HepG2 (cell line): Measurements from ENCODE around the gene FIS1. TPM values are rescaled to one million over a fixed set of nuclear protein-coding genes. Genes with fewer than 3 reads are reported as not detected.
A peak's percentile ranks its signal among the peaks of the same experiment; 100 is the strongest.

Experiments
- BCL3 ChIP-seq: sonication (generic); formaldehyde crosslinking; IDR thresholded peaks from 2 replicates; pipeline ENCODE4 v1.5.1; 2020; ENCODE audit warnings: mild to moderate bottlenecking, missing genetic modification reagents, moderate library complexity
- CHCHD3 ChIP-seq: sonication (generic); formaldehyde crosslinking; IDR thresholded peaks from 2 replicates; pipeline ENCODE4 v1.8.0; 2022; ENCODE audit warnings: mild to moderate bottlenecking, missing genetic modification reagents, moderate library complexity
- GTF2F1 ChIP-seq: fragments of 150-350 bp; IDR thresholded peaks from 2 replicates; pipeline ENCODE4 v1.6.1; 2014; ENCODE audit warnings: low read length
- IRF1 ChIP-seq: sonication (generic); formaldehyde crosslinking; IDR thresholded peaks from 2 replicates; pipeline ENCODE4 v1.4.0; 2020; ENCODE audit warnings: low read depth, mild to moderate bottlenecking, missing genetic modification reagents
- NR3C1 ChIP-seq: sonication (generic); formaldehyde crosslinking; IDR thresholded peaks from 2 replicates; pipeline ENCODE4 v1.4.0; 2020; ENCODE audit warnings: missing genetic modification reagents
- PCBP1 ChIP-seq: fragments of 200-400 bp; formaldehyde crosslinking; IDR thresholded peaks from 2 replicates; pipeline ENCODE4 v1.6.1; 2017; ENCODE audit warnings: mild to moderate bottlenecking, low read depth, low read length, borderline replicate concordance
- SAFB2 ChIP-seq: sonication (generic); formaldehyde crosslinking; IDR thresholded peaks from 2 replicates; pipeline ENCODE4 v1.5.1; 2020; ENCODE audit warnings: missing genetic modification reagents, low read depth, mild to moderate bottlenecking, borderline replicate concordance
- ZBTB25 ChIP-seq: IDR thresholded peaks from 2 replicates; pipeline ENCODE4 v1.6.1; 2018; ENCODE audit warnings: missing genetic modification reagents
- ZC3H4 ChIP-seq: sonication (generic); formaldehyde crosslinking; IDR thresholded peaks from 2 replicates; pipeline ENCODE4 v1.4.0; 2020; ENCODE audit warnings: missing genetic modification reagents, borderline replicate concordance
- ZKSCAN5 ChIP-seq: sonication (generic); formaldehyde crosslinking; IDR thresholded peaks from 2 replicates; pipeline ENCODE4 v1.5.1; 2020; ENCODE audit warnings: mild to moderate bottlenecking, missing genetic modification reagents
- ZNF317 ChIP-seq: sonication (generic); formaldehyde crosslinking; IDR thresholded peaks from 2 replicates; pipeline ENCODE4 v1.5.0; 2020; ENCODE audit warnings: mild to moderate bottlenecking, missing genetic modification reagents
- ZNF333 ChIP-seq: sonication (generic); formaldehyde crosslinking; IDR thresholded peaks from 2 replicates; pipeline ENCODE4 v1.4.0; 2020; ENCODE audit warnings: mild to moderate bottlenecking, missing genetic modification reagents, borderline replicate concordance
- ZNF646 ChIP-seq: sonication (generic); formaldehyde crosslinking; IDR thresholded peaks from 2 replicates; pipeline ENCODE4 v1.9.0; 2021; ENCODE audit warnings: mild to moderate bottlenecking, missing genetic modification reagents
- ZNF652 ChIP-seq: IDR thresholded peaks from 2 replicates; pipeline ENCODE4 v1.6.1; 2016; ENCODE audit warnings: low read depth, borderline replicate concordance
- ZNF780A ChIP-seq: sonication (generic); formaldehyde crosslinking; IDR thresholded peaks from 2 replicates; pipeline ENCODE4 v1.8.0; 2022; ENCODE audit warnings: mild to moderate bottlenecking, missing genetic modification reagents, moderate library complexity
- polyA plus RNA-seq, 8 experiments: library from polyadenylated mRNA; depleted of rRNA in 3 of 8; stranded (reverse) in 7 of 8; unstranded in 1 of 8; fragments of >200 nt; fragmentation: Illumina TruSeq in 4 of 8; extraction: Trizol in 4 of 8; gene quantifications; 2 replicates each; pipeline versions ENCODE4 v1.2.1 to v1.2.3, GENCODE V29; 2011 to 2016; ENCODE audit warnings: low read depth in 4 of 8, missing spikeins in 1 of 8, mixed read lengths in 1 of 8; ENCODE audit not compliant: insufficient read depth in 1 of 8
- total RNA-seq, 5 experiments: library from RNA; depleted of rRNA; stranded (reverse); fragments of >200 nt; fragmentation: Illumina TruSeq; extraction: Trizol; gene quantifications; 2 replicates each; pipeline ENCODE4 v1.2.3, GENCODE V29; 2016; ENCODE audit warnings: low read depth in 1 of 5

The FIS1 gene
- total and polyA plus RNA-seq, 2 of the 13 experiments (the other 11 are each of a cell fraction or from before 2014, with no cell fraction given) = 97.5 to 101 TPM

GRCh38 chr7:101220295-101220694 lies 24.6 kb downstream of the FIS1 start (continued):
- TF ChIP-seq ZNF646 (CRISPR knock-in tag) (no peak), ZNF780A (CRISPR knock-in tag) (no peak), PCBP1 (no peak), BCL3 (CRISPR knock-in tag) (no peak), ZNF317 (CRISPR knock-in tag) (no peak), GTF2F1 (no peak), ZKSCAN5 (CRISPR knock-in tag) (no peak), IRF1 (CRISPR knock-in tag) (no peak), CHCHD3 (CRISPR knock-in tag) (no peak), SAFB2 (CRISPR knock-in tag) (no peak), ZNF652 (CRISPR knock-in tag) (peak; percentile 95), ZC3H4 (CRISPR knock-in tag) (no peak), NR3C1 (CRISPR knock-in tag) (no peak), ZBTB25 (CRISPR knock-in tag) (no peak), ZNF333 (no peak)
